RWPE2 (cell line): Measurements from ENCODE around the gene RETNLB.

ENCODE experiments used
- ATAC-seq: fragments of 200-7000 bp; cut with Tn5 transposase; 3 replicates; pipeline ENCODE4 v1.9.1; 2021; ENCODE audit warnings: low read depth
- DNase-seq: peaks from one replicate; pipeline ENCODE4 v3.0.0-alpha.2; 2020; ENCODE audit warnings: low spot score
- H3K27ac ChIP-seq: fragments of 450-650 bp; 2 replicates; pipeline ENCODE4 v1.5.1; 2017; ENCODE audit warnings: mild to moderate bottlenecking; ENCODE audit not compliant: poor library complexity, severe bottlenecking
- H3K27me3 ChIP-seq: fragments of 250-450 bp; sonication (Bioruptor Pico); 2 replicates; pipeline ENCODE4 v1.5.1; 2021; ENCODE audit warnings: mild to moderate bottlenecking, moderate library complexity; ENCODE audit not compliant: insufficient read depth, poor library complexity, severe bottlenecking
- H3K36me3 ChIP-seq: fragments of 250-450 bp; sonication (Bioruptor Pico); 2 replicates; pipeline ENCODE4 v1.5.1; 2020; ENCODE audit warnings: low read depth, mild to moderate bottlenecking, moderate library complexity
- H3K4me1 ChIP-seq: fragments of 250-450 bp; sonication (Bioruptor Pico); 2 replicates; pipeline ENCODE4 v1.5.1; 2021; ENCODE audit warnings: mild to moderate bottlenecking, moderate library complexity; ENCODE audit not compliant: insufficient read depth, poor library complexity, severe bottlenecking
- H3K4me3 ChIP-seq: fragments of 250-450 bp; sonication (Bioruptor Pico); 2 replicates; pipeline ENCODE4 v1.5.1; 2021; ENCODE audit warnings: mild to moderate bottlenecking, moderate library complexity; ENCODE audit not compliant: severe bottlenecking
- H3K9me3 ChIP-seq: fragments of 250-450 bp; sonication (Bioruptor Pico); 2 replicates; pipeline ENCODE4 v1.5.1; 2021; ENCODE audit warnings: mild to moderate bottlenecking, moderate library complexity; ENCODE audit not compliant: severe bottlenecking
- TF ChIP-seq, protein P1 (sequence below): fragments of 450-650 bp; IDR thresholded peaks from one replicate; pipeline ENCODE4 v1.5.1; 2017; ENCODE audit warnings: mild to moderate bottlenecking, moderate library complexity; ENCODE audit not compliant: poor library complexity, severe bottlenecking

Gene RETNLB

DNA sequence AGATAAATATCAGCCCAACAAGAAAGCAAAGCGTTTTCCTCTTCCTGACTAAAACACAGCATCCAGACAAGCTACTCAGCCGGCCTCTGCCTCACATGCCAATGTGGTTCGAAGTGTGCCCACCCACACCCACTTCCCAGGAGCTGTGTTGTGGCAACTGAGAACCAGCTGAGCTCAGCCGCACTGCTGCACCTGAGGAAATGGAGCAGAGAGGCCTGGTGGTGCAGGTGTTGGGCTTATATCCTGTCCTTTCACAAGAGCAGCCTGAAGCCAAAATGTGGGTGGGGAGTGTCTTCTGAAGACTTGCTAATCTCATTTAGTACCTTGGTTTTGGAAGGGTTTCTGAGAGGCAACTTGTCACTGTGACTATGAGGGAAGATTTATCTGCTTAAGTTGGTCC is 23.0 kb upstream of the RETNLB start:
- no peak overlapping the region for H3K27ac ChIP-seq
- H3K4me1 ChIP-seq = no peaks in the 10 kb centered on the region
- ATAC-seq (no peak), DNase-seq (no peak)
- H3K4me3 ChIP-seq = no peak overlapping the region
- no peaks in the 10 kb centered on the region for H3K36me3 ChIP-seq
- peaks cover under 1% of the 10 kb centered on the region for H3K27me3 ChIP-seq
- H3K9me3 ChIP-seq = no peaks in the 10 kb centered on the region
- TF ChIP-seq, protein P1, sequence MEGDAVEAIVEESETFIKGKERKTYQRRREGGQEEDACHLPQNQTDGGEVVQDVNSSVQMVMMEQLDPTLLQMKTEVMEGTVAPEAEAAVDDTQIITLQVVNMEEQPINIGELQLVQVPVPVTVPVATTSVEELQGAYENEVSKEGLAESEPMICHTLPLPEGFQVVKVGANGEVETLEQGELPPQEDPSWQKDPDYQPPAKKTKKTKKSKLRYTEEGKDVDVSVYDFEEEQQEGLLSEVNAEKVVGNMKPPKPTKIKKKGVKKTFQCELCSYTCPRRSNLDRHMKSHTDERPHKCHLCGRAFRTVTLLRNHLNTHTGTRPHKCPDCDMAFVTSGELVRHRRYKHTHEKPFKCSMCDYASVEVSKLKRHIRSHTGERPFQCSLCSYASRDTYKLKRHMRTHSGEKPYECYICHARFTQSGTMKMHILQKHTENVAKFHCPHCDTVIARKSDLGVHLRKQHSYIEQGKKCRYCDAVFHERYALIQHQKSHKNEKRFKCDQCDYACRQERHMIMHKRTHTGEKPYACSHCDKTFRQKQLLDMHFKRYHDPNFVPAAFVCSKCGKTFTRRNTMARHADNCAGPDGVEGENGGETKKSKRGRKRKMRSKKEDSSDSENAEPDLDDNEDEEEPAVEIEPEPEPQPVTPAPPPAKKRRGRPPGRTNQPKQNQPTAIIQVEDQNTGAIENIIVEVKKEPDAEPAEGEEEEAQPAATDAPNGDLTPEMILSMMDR = no peak

DNA sequence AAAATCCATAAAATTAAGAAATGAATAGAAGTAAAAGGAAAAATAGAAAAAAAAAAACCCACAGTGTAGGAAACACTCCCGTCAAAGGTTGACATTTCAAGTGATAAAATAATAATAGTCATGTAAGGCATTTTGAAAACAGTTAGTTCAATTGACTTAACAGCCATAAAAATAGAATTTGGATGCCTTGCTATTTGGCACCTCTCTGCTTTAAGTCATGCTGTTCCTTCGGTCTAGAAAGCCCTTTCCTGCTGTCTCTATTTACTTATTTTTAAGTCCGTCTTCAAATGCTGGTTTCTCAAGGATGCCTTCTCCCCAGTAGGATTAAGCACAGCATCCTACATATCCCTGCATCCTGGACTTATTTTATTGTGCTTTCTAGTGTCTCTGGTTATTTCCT is 22.3 kb upstream of the RETNLB start:
- TF ChIP-seq, protein P1 = no peak
- ATAC-seq = no peak
- no peaks in the 10 kb centered on the region for H3K4me1 ChIP-seq
- no peak for DNase-seq
- H3K27me3 ChIP-seq = no peaks in the 10 kb centered on the region
- H3K36me3 ChIP-seq = no peaks in the 10 kb centered on the region
- no peak overlapping the region for H3K4me3 ChIP-seq
- no peak overlapping the region for H3K27ac ChIP-seq
- H3K9me3 ChIP-seq = no peaks in the 10 kb centered on the region

DNA sequence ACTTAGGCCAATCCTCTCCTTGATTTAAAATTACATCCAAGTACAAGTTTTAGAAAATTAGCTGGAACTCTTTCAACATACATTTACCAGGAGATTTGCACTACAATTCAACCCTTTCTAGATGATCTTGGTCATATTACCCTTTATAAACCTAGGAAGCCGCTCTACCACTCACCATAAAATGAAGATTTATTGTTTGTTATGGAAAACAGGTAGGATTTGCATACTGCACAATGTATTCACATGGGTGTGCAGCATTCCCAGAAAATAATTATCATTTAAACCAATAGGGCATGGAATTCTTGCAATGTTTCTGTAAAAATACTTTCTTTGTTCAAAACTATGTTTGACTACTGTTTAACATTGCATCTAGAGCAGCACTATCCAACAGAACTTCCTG is 18.4 kb upstream of the RETNLB start:
- DNase-seq (no peak), ATAC-seq (no peak)
- Histone ChIP-seq H3K4me3 (no peak overlapping the region), H3K4me1 (no peaks in the 10 kb centered on the region), H3K9me3 (no peaks in the 10 kb centered on the region), H3K27me3 (no peaks in the 10 kb centered on the region), H3K27ac (no peak overlapping the region), H3K36me3 (no peaks in the 10 kb centered on the region)
- TF ChIP-seq, protein P1 = no peak

DNA sequence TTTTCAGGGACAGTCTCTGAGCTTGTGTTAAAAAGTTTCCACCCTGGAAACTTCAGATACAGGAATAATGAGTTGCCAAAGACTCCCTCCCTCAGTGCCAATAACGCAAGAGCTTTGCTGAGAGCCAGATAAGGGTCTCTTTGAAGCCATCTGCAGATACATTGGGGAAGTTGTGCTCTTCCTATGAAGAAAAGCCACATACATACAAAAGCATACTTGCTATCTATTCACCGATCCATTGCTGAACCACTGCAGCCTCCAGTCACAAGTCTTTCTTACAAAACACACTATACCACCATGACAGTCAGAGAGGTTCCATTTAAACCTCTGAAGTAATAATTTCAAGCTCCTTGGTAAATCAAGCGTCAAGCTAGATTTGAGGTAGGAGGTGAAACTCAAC is 10.0 kb upstream of the RETNLB start:
- ATAC-seq (no peak), DNase-seq (no peak)
- no peaks in the 10 kb centered on the region for H3K9me3 ChIP-seq
- no peaks in the 10 kb centered on the region for H3K4me1 ChIP-seq
- TF ChIP-seq, protein P1 = no peak
- no peak overlapping the region for H3K27ac ChIP-seq
- H3K27me3 ChIP-seq = no peaks in the 10 kb centered on the region
- no peaks in the 10 kb centered on the region for H3K36me3 ChIP-seq
- no peak overlapping the region for H3K4me3 ChIP-seq

DNA sequence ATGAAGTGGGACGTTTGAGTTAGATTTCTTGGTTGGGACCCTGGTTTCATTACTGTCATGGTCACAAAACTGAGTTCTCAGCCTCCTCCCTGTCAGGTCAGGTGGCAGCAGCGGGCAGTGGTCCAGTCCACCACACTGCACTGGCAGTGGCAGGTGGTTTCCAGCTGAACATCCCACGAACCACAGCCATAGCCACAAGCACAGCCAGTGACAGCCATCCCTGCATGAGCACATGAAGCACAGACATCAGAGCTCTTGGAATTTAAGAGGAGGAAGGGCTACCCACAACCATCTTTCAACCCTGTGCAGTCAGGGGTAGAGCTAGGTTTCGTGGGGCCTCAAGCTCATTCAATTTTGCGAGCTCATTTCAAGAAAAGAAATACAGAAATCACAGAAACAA is 1.5 kb downstream of the RETNLB start:
- ATAC-seq = no peak
- TF ChIP-seq, protein P1 = no peak

More for the DNA sequence above, 1.5 kb downstream of the RETNLB start:
- Histone ChIP-seq H3K27me3 (no peaks in the 10 kb centered on the region), H3K9me3 (no peaks in the 10 kb centered on the region), H3K4me1 (no peaks in the 10 kb centered on the region), H3K4me3 (no peak overlapping the region), H3K27ac (no peak overlapping the region), H3K36me3 (no peaks in the 10 kb centered on the region)
- no peak for DNase-seq
